Measurements from ENCODE around the gene PTPRE. TPM values are rescaled to one million over a fixed set of nuclear protein-coding genes. Genes with fewer than 3 reads are reported as not detected.

Gene PTPRE
- total RNA-seq, 1 donor from 2014 or later = 5.4 TPM

DNA sequence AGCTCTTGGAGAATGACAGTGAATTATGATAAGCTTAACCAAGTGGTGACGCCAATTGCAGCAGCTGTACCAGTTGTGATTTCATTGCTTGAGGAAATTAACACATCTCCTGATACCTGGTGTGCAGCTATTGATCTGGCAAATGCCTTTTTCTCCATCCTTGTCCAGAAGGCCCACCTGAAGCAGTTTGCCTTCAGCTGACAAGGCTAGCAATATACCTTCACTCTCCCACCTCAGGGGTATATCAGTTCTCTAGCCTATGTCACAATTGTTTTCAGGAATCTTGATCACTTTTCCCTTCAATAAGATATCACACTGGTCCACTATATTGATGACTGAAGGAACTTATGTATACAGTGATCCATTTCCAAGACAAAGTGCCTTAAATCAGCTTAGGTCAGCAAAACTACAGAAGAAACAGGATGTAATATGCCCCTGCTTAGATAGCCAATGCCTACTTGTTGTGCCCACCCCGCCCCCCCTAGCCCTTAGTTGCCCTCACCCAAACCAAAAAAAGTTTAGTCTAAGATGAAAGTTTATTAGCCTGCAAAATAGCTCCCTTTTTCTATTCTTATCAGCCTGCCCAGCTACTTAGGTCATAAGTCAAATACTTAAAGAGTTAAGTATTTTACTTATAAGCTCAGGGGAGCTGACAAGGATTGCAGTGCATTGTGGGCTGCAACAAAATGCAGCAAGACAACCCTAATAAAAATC, 45.1 kb downstream of the PTPRE start:
- TF ChIP-seq CTCF (conservative IDR thresholded peaks at IDR 0.05; ENCODE audit: low read depth, low read length) = no peak
- DNase-seq (ENCODE audit: low read depth) = no peak
- H3K4me3 ChIP-seq (ENCODE audit: low read depth, low read length) = no peak overlapping the region

DNA sequence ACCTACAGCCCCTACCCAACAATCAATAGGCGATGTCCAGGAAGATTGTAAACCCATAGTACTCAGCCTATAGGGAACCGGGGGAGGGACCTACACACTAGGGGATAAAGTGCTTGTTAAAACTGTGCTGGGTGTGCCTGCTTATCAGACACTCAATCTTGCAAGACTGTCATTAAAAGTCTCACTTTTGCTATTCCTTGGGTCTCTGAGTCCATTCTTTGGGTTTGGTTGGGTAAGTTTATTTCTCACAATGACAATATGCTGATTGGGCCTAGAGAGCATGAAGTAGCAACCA, 45.6 kb downstream of the PTPRE start:
- no peak for TF ChIP-seq CTCF (conservative IDR thresholded peaks at IDR 0.05; ENCODE audit: low read depth, low read length)
- H3K4me3 ChIP-seq (ENCODE audit: low read depth, low read length) = no peak overlapping the region
- no peak for DNase-seq (ENCODE audit: low read depth)

- no peak for TF ChIP-seq CTCF (conservative IDR thresholded peaks at IDR 0.05; ENCODE audit: low read depth, low read length)
These were observed 46.0 kb downstream of the PTPRE start for GRCh38 chr10:127952918-127953317.

GRCh38 chr10:127953876-127954275, 47.0 kb downstream of the PTPRE start:
- no peak for TF ChIP-seq CTCF (conservative IDR thresholded peaks at IDR 0.05; ENCODE audit: low read depth, low read length)
- H3K4me3 ChIP-seq (ENCODE audit: low read depth, low read length) = no peak overlapping the region
- DNase-seq (ENCODE audit: low read depth) = no peak

More at GRCh38 chr10:127952918-127953317, 46.0 kb downstream of the PTPRE start:
- DNase-seq (ENCODE audit: low read depth) = no peak
- H3K4me3 ChIP-seq (ENCODE audit: low read depth, low read length) = no peak overlapping the region

DNA sequence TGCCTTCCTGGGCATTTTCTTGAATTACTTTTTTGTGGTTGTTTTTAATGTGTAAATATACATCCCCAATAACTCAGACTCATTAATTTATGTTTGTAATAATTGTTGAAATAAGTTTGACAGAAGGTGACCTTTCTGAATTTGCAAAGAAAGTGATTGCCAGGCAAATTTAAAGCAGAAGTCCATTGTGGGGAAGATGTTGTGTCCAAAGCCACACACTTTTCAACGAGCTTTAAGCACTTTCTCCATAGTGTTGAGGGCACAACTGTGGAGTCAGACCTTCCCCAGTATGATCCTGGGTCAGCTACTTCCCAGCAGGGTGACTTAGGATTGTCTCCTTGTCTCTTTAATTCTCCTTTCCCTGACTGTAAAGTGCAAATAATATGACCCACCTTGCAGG, 52.5 kb downstream of the PTPRE start:
- H3K4me3 ChIP-seq (ENCODE audit: low read depth, low read length) = no peak overlapping the region
- TF ChIP-seq CTCF (conservative IDR thresholded peaks at IDR 0.05; ENCODE audit: low read depth, low read length) = no peak
- DNase-seq (ENCODE audit: low read depth) = no peak

GRCh38 chr10:127961071-127961470, 54.2 kb downstream of the PTPRE start:
- no peak for DNase-seq (ENCODE audit: low read depth)
- no peak overlapping the region for H3K4me3 ChIP-seq (ENCODE audit: low read depth, low read length)
- TF ChIP-seq CTCF (conservative IDR thresholded peaks at IDR 0.05; ENCODE audit: low read depth, low read length) = no peak

- no peak for TF ChIP-seq CTCF (conservative IDR thresholded peaks at IDR 0.05; ENCODE audit: low read depth, low read length)
- H3K4me3 ChIP-seq (ENCODE audit: low read depth, low read length) = no peak overlapping the region
- DNase-seq (ENCODE audit: low read depth) = no peak
These were observed 55.3 kb downstream of the PTPRE start for GRCh38 chr10:127962205-127962604.
